Esophagus muscularis mucosa (tissue), 4 donors: ENCODE measurements around the gene GET4. TPM values are rescaled to one million over a fixed set of nuclear protein-coding genes. Genes with fewer than 3 reads are reported as not detected.

Experiments
- DNase-seq: peaks from one replicate; pipeline ENCODE4 v3.0.0-alpha.2; 2017; ENCODE audit errors: extremely low spot score
- H3K27ac ChIP-seq, 4 donors: fragments of 200-600 bp; sonication (generic); replicated peaks in 1 of 4; 1 replicate in 3 of 4; 2 replicates in 1 of 4; pipeline ENCODE4 v1.5.1; 2016 to 2019; ENCODE audit warnings: mild to moderate bottlenecking in 1 of 4
- H3K27me3 ChIP-seq, 4 donors: fragments of 200-600 bp; sonication (generic); one replicate each; pipeline versions ENCODE4 v1.5.1 to v1.6.0; 2016 to 2019
- H3K36me3 ChIP-seq, 4 donors: fragments of 200-600 bp; sonication (generic); one replicate each; pipeline ENCODE4 v1.5.1; 2016 to 2019
- H3K4me1 ChIP-seq, 4 donors: fragments of 200-600 bp; sonication (generic); one replicate each; pipeline ENCODE4 v1.5.1; 2016 to 2019
- H3K4me3 ChIP-seq, 4 donors: fragments of 200-600 bp; sonication (generic); 1 replicate in 2 of 4; 2 replicates in 2 of 4; pipeline ENCODE4 v1.5.1; 2016 to 2019; ENCODE audit warnings: mild to moderate bottlenecking in 4 of 4, moderate library complexity in 1 of 4
- H3K9me3 ChIP-seq, 4 donors: fragments of 200-600 bp; sonication (generic); 1 replicate in 3 of 4; 2 replicates in 1 of 4; pipeline ENCODE4 v1.5.1; 2016 to 2019
- CTCF ChIP-seq, 3 experiments: fragments of 200-600 bp in 2 of 3; fragments of 450-650 bp in 1 of 3; sonication (generic) in 2 of 3; IDR thresholded peaks; one replicate each; pipeline ENCODE4 v1.5.1; 2017 to 2019; ENCODE audit warnings: antibody characterized with exemption in 3 of 3, mild to moderate bottlenecking in 2 of 3, moderate library complexity in 1 of 3
- EP300 ChIP-seq: sonication (generic); formaldehyde crosslinking; IDR thresholded peaks from one replicate; pipeline ENCODE4 v1.6.1; 2017; ENCODE audit warnings: antibody characterized with exemption
- POLR2A ChIP-seq: fragments of 450-650 bp; IDR thresholded peaks from one replicate; pipeline ENCODE4 v1.6.1; 2017; ENCODE audit warnings: antibody characterized with exemption, moderate library complexity, mild to moderate bottlenecking, low read depth
- POLR2AphosphoS5 ChIP-seq, 2 donors: sonication (generic); formaldehyde crosslinking; IDR thresholded peaks; one replicate each; pipeline ENCODE4 v1.6.1; 2017; ENCODE audit warnings: antibody characterized with exemption in 2 of 2
- WGBS: methylation state at CpG from one replicate; pipeline ENCODE4 v1.1.5; 2018; 5-methylcytosine and 5-hydroxymethylcytosine counted together
- intact Hi-C: fragments of 100-400 bp; cut with DNase I; formaldehyde crosslinking; loops from one replicate; pipeline ENCODE4 v1.15.1; 2023
- total RNA-seq, 4 donors: library from RNA; depleted of rRNA; stranded (reverse); fragments of >200 nt; gene quantifications; one replicate each; pipeline versions ENCODE4 v1.1.0 to v1.2.1, GENCODE V29; 2016

GET4 gene
- total RNA-seq, 4 donors from 2014 or later: 24.7 to 41.3 (median 35.2) TPM

- no peak for DNase-seq
- Histone ChIP-seq H3K9me3 (no peaks in the 10 kb centered on the region), H3K27me3 (no peaks in the 10 kb centered on the region), H3K27ac (no peak overlapping the region), H3K4me1 (peaks cover 0 to 7% (median 0%) of the 10 kb centered on the region in 4 donors), H3K4me3 (no peak overlapping the region), H3K36me3 (peaks cover 67 to 92% (median 91%) of the 10 kb centered on the region in 4 donors)
- 89% methylated on average over 10 of the region's 20 CpGs for WGBS
- TF ChIP-seq POLR2A (no peak), EP300 (no peak), POLR2AphosphoS5 (IDR thresholded peaks at IDR 0.05) (no peak)
- intact Hi-C loops: no loop called here
Observed at GRCh38 chr7:891805-892204, 15.5 kb downstream of the GET4 start.

- Histone ChIP-seq H3K4me1 (peaks cover 0 to 9% (median 7%) of the 10 kb centered on the region in 4 donors), H3K27ac (no peak overlapping the region), H3K27me3 (no peaks in the 10 kb centered on the region), H3K4me3 (no peak overlapping the region), H3K36me3 (peaks cover 63 to 91% (median 90%) of the 10 kb centered on the region in 4 donors), H3K9me3 (no peaks in the 10 kb centered on the region)
- TF ChIP-seq CTCF (IDR thresholded peaks at IDR 0.05): no peak
- TF ChIP-seq POLR2AphosphoS5 (IDR thresholded peaks at IDR 0.05): no peak
- TF ChIP-seq EP300: no peak
- TF ChIP-seq POLR2A: no peak
- no peak for DNase-seq
- WGBS: 95% methylated on average over 48 of the region's 48 CpGs
- intact Hi-C loops: no loop called here
Observed at GRCh38 chr7:892648-893593, 16.6 kb downstream of the GET4 start.

GRCh38 chr7:893686-894085 lies 17.3 kb downstream of the GET4 start:
- H3K36me3 ChIP-seq: peaks cover 55 to 91% (median 87%) of the 10 kb centered on the region in 4 donors
- no peak overlapping the region for H3K27ac ChIP-seq
- no peaks in the 10 kb centered on the region for H3K27me3 ChIP-seq
- no peak for DNase-seq
- no peak for TF ChIP-seq CTCF (IDR thresholded peaks at IDR 0.05)
- peak in 1 of 2 donors; percentile 9 for TF ChIP-seq POLR2AphosphoS5 (IDR thresholded peaks at IDR 0.05)
- H3K4me3 ChIP-seq: no peak overlapping the region
- peaks cover 0 to 15% (median 13%) of the 10 kb centered on the region in 4 donors for H3K4me1 ChIP-seq
- intact Hi-C loops: no loop called here
- H3K9me3 ChIP-seq: no peaks in the 10 kb centered on the region
- 90% methylated on average over 8 of the region's 19 CpGs for WGBS

- Histone ChIP-seq H3K4me1 (peaks cover 0 to 15% (median 13%) of the 10 kb centered on the region in 4 donors), H3K4me3 (no peak overlapping the region), H3K36me3 (peaks cover 53 to 91% (median 84%) of the 10 kb centered on the region in 4 donors), H3K27me3 (no peaks in the 10 kb centered on the region), H3K27ac (no peak overlapping the region), H3K9me3 (no peaks in the 10 kb centered on the region)
- TF ChIP-seq POLR2AphosphoS5 (IDR thresholded peaks at IDR 0.05) (no peak), CTCF (IDR thresholded peaks at IDR 0.05) (no peak), POLR2A (no peak), EP300 (no peak)
- 94% methylated on average over 36 of the region's 40 CpGs for WGBS
- no peak for DNase-seq
- intact Hi-C loops: no loop called here
Observed at GRCh38 chr7:894164-894867, 18.0 kb downstream of the GET4 start.

- 93% methylated on average over 15 of the region's 21 CpGs for WGBS
- Histone ChIP-seq H3K27me3 (no peaks in the 10 kb centered on the region), H3K9me3 (no peaks in the 10 kb centered on the region), H3K4me3 (no peak overlapping the region), H3K4me1 (peaks cover 0 to 15% (median 13%) of the 10 kb centered on the region in 4 donors), H3K27ac (no peak overlapping the region), H3K36me3 (peaks cover 53 to 98% (median 86%) of the 10 kb centered on the region in 4 donors)
- DNase-seq: no peak
- TF ChIP-seq POLR2AphosphoS5 (IDR thresholded peaks at IDR 0.05) (no peak), POLR2A (no peak), CTCF (IDR thresholded peaks at IDR 0.05) (no peak), EP300 (no peak)
- intact Hi-C loops: no loop called here
Observed at GRCh38 chr7:894927-895450, 18.6 kb downstream of the GET4 start.
